Measurements from ENCODE around the gene RUFY3. TPM values are rescaled to one million over a fixed set of nuclear protein-coding genes. Genes with fewer than 3 reads are reported as not detected.

The RUFY3 gene
- total RNA-seq, 1 donor = 60.5 TPM

GRCh38 chr4:70741867-70742658, 20.3 kb downstream of the RUFY3 start:
- H3K4me3 ChIP-seq (ENCODE audit: low read depth, low read length) = no peak overlapping the region
- peak; percentile 65 for DNase-seq (ENCODE audit: low read depth)
- TF ChIP-seq, protein P1, sequence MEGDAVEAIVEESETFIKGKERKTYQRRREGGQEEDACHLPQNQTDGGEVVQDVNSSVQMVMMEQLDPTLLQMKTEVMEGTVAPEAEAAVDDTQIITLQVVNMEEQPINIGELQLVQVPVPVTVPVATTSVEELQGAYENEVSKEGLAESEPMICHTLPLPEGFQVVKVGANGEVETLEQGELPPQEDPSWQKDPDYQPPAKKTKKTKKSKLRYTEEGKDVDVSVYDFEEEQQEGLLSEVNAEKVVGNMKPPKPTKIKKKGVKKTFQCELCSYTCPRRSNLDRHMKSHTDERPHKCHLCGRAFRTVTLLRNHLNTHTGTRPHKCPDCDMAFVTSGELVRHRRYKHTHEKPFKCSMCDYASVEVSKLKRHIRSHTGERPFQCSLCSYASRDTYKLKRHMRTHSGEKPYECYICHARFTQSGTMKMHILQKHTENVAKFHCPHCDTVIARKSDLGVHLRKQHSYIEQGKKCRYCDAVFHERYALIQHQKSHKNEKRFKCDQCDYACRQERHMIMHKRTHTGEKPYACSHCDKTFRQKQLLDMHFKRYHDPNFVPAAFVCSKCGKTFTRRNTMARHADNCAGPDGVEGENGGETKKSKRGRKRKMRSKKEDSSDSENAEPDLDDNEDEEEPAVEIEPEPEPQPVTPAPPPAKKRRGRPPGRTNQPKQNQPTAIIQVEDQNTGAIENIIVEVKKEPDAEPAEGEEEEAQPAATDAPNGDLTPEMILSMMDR (IDR thresholded peaks at IDR 0.05; ENCODE audit: insufficient read depth, low read depth, low read length) = no peak

GRCh38 chr4:70743731-70744130, 22.0 kb downstream of the RUFY3 start:
- peak; percentile 35 for DNase-seq (ENCODE audit: low read depth)

DNA sequence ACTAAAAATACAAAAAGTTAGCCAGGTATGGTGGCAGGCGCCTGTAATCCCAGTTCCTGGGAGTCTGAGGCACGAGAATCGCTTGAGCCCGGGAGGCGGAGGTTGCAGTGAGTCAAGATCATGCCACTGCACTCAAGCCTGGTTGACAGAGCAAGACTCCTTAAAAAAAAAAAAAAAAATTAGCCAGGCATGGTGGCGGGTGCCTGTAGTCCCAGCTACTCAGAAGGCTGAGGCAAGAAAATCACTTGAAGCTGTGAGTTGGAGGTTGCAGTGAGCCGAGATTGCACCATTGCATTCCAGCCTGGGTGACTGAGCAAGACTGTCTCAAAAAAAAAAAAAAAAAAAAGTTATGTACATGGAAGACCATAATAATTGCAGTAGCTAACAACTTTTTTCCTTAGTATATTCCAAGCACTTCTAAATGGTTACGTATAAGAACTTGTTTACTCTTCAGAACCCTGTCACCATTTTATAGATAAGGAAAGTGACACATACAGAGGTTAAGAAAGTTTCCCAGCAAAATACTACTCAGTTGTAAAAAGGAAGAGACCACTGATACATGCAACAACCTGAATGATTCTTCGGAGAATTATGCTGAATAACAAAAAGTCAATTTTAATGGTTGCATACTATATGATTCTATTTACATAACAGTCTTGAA, 24.5 kb downstream of the RUFY3 start:
- DNase-seq (ENCODE audit: low read depth) = peak; percentile 84
- no peak overlapping the region for H3K4me3 ChIP-seq (ENCODE audit: low read depth, low read length)
- TF ChIP-seq, protein P1 (IDR thresholded peaks at IDR 0.05; ENCODE audit: insufficient read depth, low read depth, low read length) = no peak

More at GRCh38 chr4:70743731-70744130, 22.0 kb downstream of the RUFY3 start:
- TF ChIP-seq, protein P1 (IDR thresholded peaks at IDR 0.05; ENCODE audit: insufficient read depth, low read depth, low read length) = no peak
- H3K4me3 ChIP-seq (ENCODE audit: low read depth, low read length) = no peak overlapping the region

- no peak overlapping the region for H3K4me3 ChIP-seq (ENCODE audit: low read depth, low read length)
- DNase-seq (ENCODE audit: low read depth) = peak; percentile 34
- TF ChIP-seq, protein P1 (IDR thresholded peaks at IDR 0.05; ENCODE audit: insufficient read depth, low read depth, low read length) = no peak
These were observed 26.1 kb downstream of the RUFY3 start for GRCh38 chr4:70747874-70748273.

GRCh38 chr4:70749313-70749712, 27.5 kb downstream of the RUFY3 start:
- H3K4me3 ChIP-seq (ENCODE audit: low read depth, low read length) = no peak overlapping the region
- DNase-seq (ENCODE audit: low read depth) = no peak
- TF ChIP-seq, protein P1 (IDR thresholded peaks at IDR 0.05; ENCODE audit: insufficient read depth, low read depth, low read length) = no peak

- no peak overlapping the region for H3K4me3 ChIP-seq (ENCODE audit: low read depth, low read length)
- DNase-seq (ENCODE audit: low read depth) = no peak
- TF ChIP-seq, protein P1 (IDR thresholded peaks at IDR 0.05; ENCODE audit: insufficient read depth, low read depth, low read length) = no peak
These were observed 30.5 kb downstream of the RUFY3 start for GRCh38 chr4:70752236-70752635.
